GM23338 (cell line): ENCODE results near the gene TNFAIP8L2.

Experiments
- CREB1 ChIP-seq: fragments of 250-450 bp; sonication (Bioruptor Pico); IDR thresholded peaks from 2 replicates; pipeline ENCODE4 v1.5.0; 2020; ENCODE audit warnings: low read depth, mild to moderate bottlenecking, moderate library complexity
- EZH2 ChIP-seq: fragments of 200-600 bp; sonication (generic); IDR thresholded peaks from one replicate; pipeline ENCODE4 v1.8.0; 2017; ENCODE audit warnings: antibody characterized with exemption, mild to moderate bottlenecking, low read depth; ENCODE audit not compliant: unreplicated experiment
- JUNB ChIP-seq: IDR thresholded peaks from one replicate; pipeline ENCODE4 v1.6.1; 2016; ENCODE audit warnings: antibody characterized with exemption; ENCODE audit not compliant: unreplicated experiment
- POLR2AphosphoS5 ChIP-seq: IDR thresholded peaks from 2 replicates; pipeline ENCODE4 v1.6.1; 2016; ENCODE audit warnings: antibody characterized with exemption, low read depth
- TF ChIP-seq, protein P1 (sequence below), 2 experiments: fragments of 200-600 bp in 1 of 2; sonication (generic) in 1 of 2; conservative IDR thresholded peaks; 2 replicates each; pipeline versions ENCODE4 v1.5.1 to v1.6.1; 2016 to 2017; ENCODE audit warnings: antibody characterized with exemption in 2 of 2, low read depth in 2 of 2, mild to moderate bottlenecking in 2 of 2, moderate library complexity in 1 of 2
- TF ChIP-seq, protein P2 (sequence below): IDR thresholded peaks from one replicate; pipeline ENCODE4 v1.6.1; 2018; ENCODE audit warnings: antibody characterized with exemption; ENCODE audit not compliant: unreplicated experiment

DNA sequence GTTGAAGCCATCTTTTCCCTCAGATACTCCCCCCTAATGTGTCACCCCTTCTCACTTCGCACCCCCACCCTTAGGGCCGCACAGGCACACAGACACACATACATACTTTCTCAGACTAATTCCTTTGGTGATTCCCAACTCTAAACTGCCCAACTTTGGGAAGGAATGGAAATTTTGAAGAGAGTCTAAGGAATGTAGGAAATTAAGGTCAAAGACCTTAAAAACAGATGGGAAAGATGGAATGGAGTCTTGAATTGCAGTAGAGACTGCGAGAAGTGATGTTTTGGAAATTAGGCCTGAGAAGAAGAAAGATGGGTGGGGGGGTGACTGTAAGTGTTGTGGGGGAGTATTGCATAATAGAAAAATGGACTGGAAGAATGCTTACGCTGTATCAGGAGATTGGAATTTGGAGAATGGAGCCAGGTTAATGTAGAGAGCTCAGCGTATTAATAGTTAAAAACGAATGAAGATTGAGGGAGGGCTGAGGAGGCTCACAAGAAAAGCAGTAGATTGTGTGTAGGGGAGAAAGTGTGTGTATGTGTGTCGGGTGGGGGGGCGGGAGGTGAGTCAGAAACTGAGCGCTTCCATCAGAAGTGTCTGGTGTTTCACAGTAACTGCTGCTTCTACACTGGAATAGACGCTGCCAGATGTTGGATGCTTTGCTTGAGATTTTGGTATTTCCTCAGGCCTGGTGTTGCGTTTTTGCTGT, 43.6 kb downstream of the TNFAIP8L2 start:
- TF ChIP-seq, protein P1, sequence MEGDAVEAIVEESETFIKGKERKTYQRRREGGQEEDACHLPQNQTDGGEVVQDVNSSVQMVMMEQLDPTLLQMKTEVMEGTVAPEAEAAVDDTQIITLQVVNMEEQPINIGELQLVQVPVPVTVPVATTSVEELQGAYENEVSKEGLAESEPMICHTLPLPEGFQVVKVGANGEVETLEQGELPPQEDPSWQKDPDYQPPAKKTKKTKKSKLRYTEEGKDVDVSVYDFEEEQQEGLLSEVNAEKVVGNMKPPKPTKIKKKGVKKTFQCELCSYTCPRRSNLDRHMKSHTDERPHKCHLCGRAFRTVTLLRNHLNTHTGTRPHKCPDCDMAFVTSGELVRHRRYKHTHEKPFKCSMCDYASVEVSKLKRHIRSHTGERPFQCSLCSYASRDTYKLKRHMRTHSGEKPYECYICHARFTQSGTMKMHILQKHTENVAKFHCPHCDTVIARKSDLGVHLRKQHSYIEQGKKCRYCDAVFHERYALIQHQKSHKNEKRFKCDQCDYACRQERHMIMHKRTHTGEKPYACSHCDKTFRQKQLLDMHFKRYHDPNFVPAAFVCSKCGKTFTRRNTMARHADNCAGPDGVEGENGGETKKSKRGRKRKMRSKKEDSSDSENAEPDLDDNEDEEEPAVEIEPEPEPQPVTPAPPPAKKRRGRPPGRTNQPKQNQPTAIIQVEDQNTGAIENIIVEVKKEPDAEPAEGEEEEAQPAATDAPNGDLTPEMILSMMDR (conservative IDR thresholded peaks at IDR 0.05; ENCODE audit: low read depth in 2 of 2) = no peak
- no peak for TF ChIP-seq CREB1 (CRISPR knock-in tag)
- TF ChIP-seq EZH2 = no peak
- TF ChIP-seq POLR2AphosphoS5 = no peak
- TF ChIP-seq, protein P2, sequence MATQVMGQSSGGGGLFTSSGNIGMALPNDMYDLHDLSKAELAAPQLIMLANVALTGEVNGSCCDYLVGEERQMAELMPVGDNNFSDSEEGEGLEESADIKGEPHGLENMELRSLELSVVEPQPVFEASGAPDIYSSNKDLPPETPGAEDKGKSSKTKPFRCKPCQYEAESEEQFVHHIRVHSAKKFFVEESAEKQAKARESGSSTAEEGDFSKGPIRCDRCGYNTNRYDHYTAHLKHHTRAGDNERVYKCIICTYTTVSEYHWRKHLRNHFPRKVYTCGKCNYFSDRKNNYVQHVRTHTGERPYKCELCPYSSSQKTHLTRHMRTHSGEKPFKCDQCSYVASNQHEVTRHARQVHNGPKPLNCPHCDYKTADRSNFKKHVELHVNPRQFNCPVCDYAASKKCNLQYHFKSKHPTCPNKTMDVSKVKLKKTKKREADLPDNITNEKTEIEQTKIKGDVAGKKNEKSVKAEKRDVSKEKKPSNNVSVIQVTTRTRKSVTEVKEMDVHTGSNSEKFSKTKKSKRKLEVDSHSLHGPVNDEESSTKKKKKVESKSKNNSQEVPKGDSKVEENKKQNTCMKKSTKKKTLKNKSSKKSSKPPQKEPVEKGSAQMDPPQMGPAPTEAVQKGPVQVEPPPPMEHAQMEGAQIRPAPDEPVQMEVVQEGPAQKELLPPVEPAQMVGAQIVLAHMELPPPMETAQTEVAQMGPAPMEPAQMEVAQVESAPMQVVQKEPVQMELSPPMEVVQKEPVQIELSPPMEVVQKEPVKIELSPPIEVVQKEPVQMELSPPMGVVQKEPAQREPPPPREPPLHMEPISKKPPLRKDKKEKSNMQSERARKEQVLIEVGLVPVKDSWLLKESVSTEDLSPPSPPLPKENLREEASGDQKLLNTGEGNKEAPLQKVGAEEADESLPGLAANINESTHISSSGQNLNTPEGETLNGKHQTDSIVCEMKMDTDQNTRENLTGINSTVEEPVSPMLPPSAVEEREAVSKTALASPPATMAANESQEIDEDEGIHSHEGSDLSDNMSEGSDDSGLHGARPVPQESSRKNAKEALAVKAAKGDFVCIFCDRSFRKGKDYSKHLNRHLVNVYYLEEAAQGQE = no peak
- TF ChIP-seq JUNB = no peak
